ENCODE measurements around the gene RFXANK.
A peak's percentile ranks its signal among the peaks of the same experiment; 100 is the strongest.

The RFXANK gene

GRCh38 chr19:19192078-19192882, at the start of gene RFXANK, which contains the start of gene BORCS8:
Gene RFXANK (plus strand): TSS chr19:19192258. CDS start chr19:19193947, 1,689 bp downstream.
Gene BORCS8 (minus strand): TSS chr19:19192152. CDS start chr19:19192117, 35 bp downstream.
- Histone ChIP-seq H3K4me1 (ENCODE audit: insufficient read depth, low read length) (peaks cover 44% of the 10 kb centered on the region), H3K27ac (ENCODE audit: low read length) (peak within 1 kb of the TSS; percentile 86), H4K20me1 (ENCODE audit: insufficient read depth, low read length) (peaks cover 19% of the 10 kb centered on the region), H3K79me2 (ENCODE audit: insufficient read depth, low read length) (peaks cover 60% of the 10 kb centered on the region), H2AFZ (ENCODE audit: low read depth, low read length) (peak within 1 kb of the TSS; percentile 95), H3K36me3 (ENCODE audit: insufficient read depth, low read length) (peaks cover 17% of the 10 kb centered on the region), H3K4me3 (ENCODE audit: low read depth in 1 of 2, low read length in 2 of 2) (peak within 1 kb of the TSS; percentile 64 to 79; a peak in 3 of 4 replicates), H3K9ac (ENCODE audit: low read depth, low read length) (peak within 1 kb of the TSS; percentile 80), H3K4me2 (ENCODE audit: insufficient read depth, low read length) (peak within 1 kb of the TSS; percentile 78), H3K9me3 (ENCODE audit: insufficient read depth, low read length, severe bottlenecking) (no peaks in the 10 kb centered on the region), H3K27me3 (ENCODE audit: insufficient read depth, low read length, poor library complexity) (no peaks in the 10 kb centered on the region)
- ATAC-seq (ENCODE audit: insufficient read depth, low read depth) (peak; percentile 90), DNase-seq (peak; percentile 100)
- TF ChIP-seq EZH2 (IDR thresholded peaks at IDR 0.05; ENCODE audit: borderline replicate concordance, low read depth, low read length, severe bottlenecking) (no peak), CTCF (IDR thresholded peaks at IDR 0.05; ENCODE audit: borderline replicate concordance, extremely low read depth, low read length, poor library complexity, severe bottlenecking) (no peak)

- H3K9ac ChIP-seq (ENCODE audit: low read depth, low read length) = no peak overlapping the region
Observed at GRCh38 chr19:19142347-19142746, 49.7 kb upstream of the RFXANK start.

GRCh38 chr19:19145281-19145680, 46.8 kb upstream of the RFXANK start:
- no peak for DNase-seq
- no peak overlapping the region for H3K4me2 ChIP-seq (ENCODE audit: insufficient read depth, low read length)
- no peak for ATAC-seq (ENCODE audit: insufficient read depth, low read depth)
- H3K27me3 ChIP-seq (ENCODE audit: insufficient read depth, low read length, poor library complexity) = no peaks in the 10 kb centered on the region
- H3K9me3 ChIP-seq (ENCODE audit: insufficient read depth, low read length, severe bottlenecking) = no peaks in the 10 kb centered on the region
- H3K79me2 ChIP-seq (ENCODE audit: insufficient read depth, low read length) = no peaks in the 10 kb centered on the region
- no peak overlapping the region for H2AFZ ChIP-seq (ENCODE audit: low read depth, low read length)
- no peaks in the 10 kb centered on the region for H4K20me1 ChIP-seq (ENCODE audit: insufficient read depth, low read length)
- no peak overlapping the region for H3K27ac ChIP-seq (ENCODE audit: low read length)
- no peak overlapping the region for H3K4me3 ChIP-seq (ENCODE audit: low read depth in 1 of 2, low read length in 2 of 2)
- no peaks in the 10 kb centered on the region for H3K4me1 ChIP-seq (ENCODE audit: insufficient read depth, low read length)
- H3K9ac ChIP-seq (ENCODE audit: low read depth, low read length) = no peak overlapping the region
- H3K36me3 ChIP-seq (ENCODE audit: insufficient read depth, low read length) = peaks cover 9% of the 10 kb centered on the region
- TF ChIP-seq CTCF (IDR thresholded peaks at IDR 0.05; ENCODE audit: borderline replicate concordance, extremely low read depth, low read length, poor library complexity, severe bottlenecking) = no peak
- TF ChIP-seq EZH2 (IDR thresholded peaks at IDR 0.05; ENCODE audit: borderline replicate concordance, low read depth, low read length, severe bottlenecking) = no peak

More at GRCh38 chr19:19142347-19142746, 49.7 kb upstream of the RFXANK start:
- H3K36me3 ChIP-seq (ENCODE audit: insufficient read depth, low read length) = no peaks in the 10 kb centered on the region; the same call in none of the 2 replicates
- H3K27ac ChIP-seq (ENCODE audit: low read length) = no peak overlapping the region
- no peak for ATAC-seq (ENCODE audit: insufficient read depth, low read depth)
- H3K27me3 ChIP-seq (ENCODE audit: insufficient read depth, low read length, poor library complexity) = no peaks in the 10 kb centered on the region
- no peak for DNase-seq
- no peak overlapping the region for H3K4me3 ChIP-seq (ENCODE audit: low read depth in 1 of 2, low read length in 2 of 2)
- TF ChIP-seq CTCF (IDR thresholded peaks at IDR 0.05; ENCODE audit: borderline replicate concordance, extremely low read depth, low read length, poor library complexity, severe bottlenecking) = no peak
- no peak for TF ChIP-seq EZH2 (IDR thresholded peaks at IDR 0.05; ENCODE audit: borderline replicate concordance, low read depth, low read length, severe bottlenecking)
- peaks cover 12% of the 10 kb centered on the region for H3K4me1 ChIP-seq (ENCODE audit: insufficient read depth, low read length)
- H2AFZ ChIP-seq (ENCODE audit: low read depth, low read length) = no peak overlapping the region
- H3K79me2 ChIP-seq (ENCODE audit: insufficient read depth, low read length) = peaks cover 9% of the 10 kb centered on the region
- no peaks in the 10 kb centered on the region for H4K20me1 ChIP-seq (ENCODE audit: insufficient read depth, low read length)
- no peaks in the 10 kb centered on the region for H3K9me3 ChIP-seq (ENCODE audit: insufficient read depth, low read length, severe bottlenecking)
- no peak overlapping the region for H3K4me2 ChIP-seq (ENCODE audit: insufficient read depth, low read length)
